ENCODE data around the gene VPS26B. TPM values are rescaled to one million over a fixed set of nuclear protein-coding genes. Genes with fewer than 3 reads are reported as not detected.
A peak's percentile ranks its signal among the peaks of the same experiment; 100 is the strongest.
"Not testable (repeated sequence)": the region's sequence is repeated elsewhere in the genome, so short reads cannot be mapped to it uniquely, and the experiment has no call there.

VPS26B gene
- total RNA-seq, result 36.4 TPM

GRCh38 chr11:134223836-134224709 is at the start of gene VPS26B, which contains the start of gene NCAPD3:
Gene VPS26B (plus strand): TSS chr11:134224671. CDS start chr11:134225123, 452 bp downstream.
Gene NCAPD3 (minus strand): TSS chr11:134223967. CDS start chr11:134223926, 41 bp downstream.
- ATAC-seq (peak; percentile 85), DNase-seq (ENCODE audit: low spot score) (peak; percentile 97)

- ATAC-seq, result no peak
- no peak for DNase-seq (ENCODE audit: low spot score)
Measured at GRCh38 chr11:134176284-134176683, 48.2 kb upstream of the VPS26B start.

GRCh38 chr11:134178032-134178674 is 46.3 kb upstream of the VPS26B start:
- ATAC-seq (peak; percentile 23), DNase-seq (ENCODE audit: low spot score) (no peak)

- ATAC-seq (no peak), DNase-seq (ENCODE audit: low spot score) (no peak)
Measured at GRCh38 chr11:134181707-134182106, 42.8 kb upstream of the VPS26B start.

GRCh38 chr11:134188092-134188491 is 36.4 kb upstream of the VPS26B start:
- not testable (repeated sequence) for DNase-seq (ENCODE audit: low spot score); ATAC-seq

GRCh38 chr11:134196756-134197155 is 27.7 kb upstream of the VPS26B start:
- ATAC-seq (no peak), DNase-seq (ENCODE audit: low spot score) (no peak)

DNA sequence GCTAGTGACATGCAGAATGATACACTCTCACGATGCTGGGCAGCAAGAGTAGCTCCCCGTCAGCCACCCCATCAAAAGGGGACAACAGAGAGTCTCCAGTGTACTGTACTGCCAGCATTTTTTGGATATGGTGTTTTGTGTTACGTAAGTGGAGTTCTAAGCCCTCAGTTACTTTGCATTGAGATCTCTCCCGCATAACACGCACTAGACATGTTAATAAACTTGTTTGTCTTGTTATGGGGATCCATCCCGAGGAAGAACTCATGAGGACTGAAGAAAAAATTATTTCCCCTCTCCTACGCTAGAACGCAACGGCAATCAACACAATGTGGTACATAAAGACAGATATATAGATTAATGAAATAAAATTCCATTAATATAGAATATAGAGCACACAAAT is 24.9 kb upstream of the VPS26B start:
- ATAC-seq (no peak), DNase-seq (ENCODE audit: low spot score) (no peak)

GRCh38 chr11:134200688-134201087 is 23.8 kb upstream of the VPS26B start:
- no peak for ATAC-seq

GRCh38 chr11:134202661-134203060 is 21.8 kb upstream of the VPS26B start:
- no peak for DNase-seq (ENCODE audit: low spot score)
- ATAC-seq, result no peak

More at GRCh38 chr11:134200688-134201087, 23.8 kb upstream of the VPS26B start:
- DNase-seq (ENCODE audit: low spot score), result no peak

- DNase-seq (ENCODE audit: low spot score) (no peak), ATAC-seq (no peak)
Measured at GRCh38 chr11:134205729-134206128, 18.7 kb upstream of the VPS26B start.

DNA sequence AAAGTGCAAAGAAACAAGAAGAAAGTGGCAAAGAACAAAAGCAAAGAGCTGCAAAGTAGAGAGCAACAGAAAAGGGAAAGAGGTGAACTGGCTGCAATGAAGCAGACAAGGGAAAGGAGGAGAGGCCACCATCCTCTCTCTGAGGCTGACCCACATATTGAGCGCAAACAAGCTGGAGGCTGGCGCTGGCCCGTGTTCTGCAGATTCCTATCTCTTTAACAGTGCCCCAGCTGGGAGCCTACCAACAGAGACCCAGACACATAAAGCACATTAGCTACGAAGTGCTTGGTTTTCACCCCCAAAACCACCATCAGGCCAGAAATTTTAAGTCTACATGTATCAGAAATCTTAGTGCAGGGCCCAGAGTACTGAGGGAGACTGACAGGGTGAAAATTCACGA is 18.3 kb upstream of the VPS26B start:
- no peak for DNase-seq (ENCODE audit: low spot score)
- ATAC-seq, result no peak

GRCh38 chr11:134207538-134208239 is 16.8 kb upstream of the VPS26B start:
- DNase-seq (ENCODE audit: low spot score) (no peak), ATAC-seq (peak; percentile 60)

- ATAC-seq, result no peak
- DNase-seq (ENCODE audit: low spot score), result no peak
Measured at GRCh38 chr11:134215836-134216235, 8.6 kb upstream of the VPS26B start.

GRCh38 chr11:134216816-134217215 is 7.7 kb upstream of the VPS26B start:
- ATAC-seq (no peak), DNase-seq (ENCODE audit: low spot score) (no peak)

DNA sequence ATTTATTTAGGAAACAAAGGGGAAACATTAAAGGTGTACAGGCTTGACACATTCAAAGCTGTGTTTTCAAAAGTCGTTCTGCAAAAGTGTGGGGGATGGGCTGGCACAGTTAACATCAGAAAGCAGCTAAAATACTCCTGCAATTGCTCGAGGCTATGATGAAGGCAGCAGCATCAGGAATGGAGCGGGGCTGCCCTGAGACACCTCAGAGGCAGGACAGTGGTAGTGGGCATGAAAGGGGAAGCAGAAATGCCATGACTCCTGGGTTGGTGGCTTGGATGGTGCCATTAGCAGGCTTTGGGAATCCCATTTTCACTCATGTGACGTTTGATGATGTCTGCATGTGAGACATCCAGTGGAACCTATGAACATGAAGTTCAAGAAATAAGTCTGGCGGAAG is 1.4 kb upstream of the VPS26B start:
- ATAC-seq, result no peak
- DNase-seq (ENCODE audit: low spot score), result no peak

DNA sequence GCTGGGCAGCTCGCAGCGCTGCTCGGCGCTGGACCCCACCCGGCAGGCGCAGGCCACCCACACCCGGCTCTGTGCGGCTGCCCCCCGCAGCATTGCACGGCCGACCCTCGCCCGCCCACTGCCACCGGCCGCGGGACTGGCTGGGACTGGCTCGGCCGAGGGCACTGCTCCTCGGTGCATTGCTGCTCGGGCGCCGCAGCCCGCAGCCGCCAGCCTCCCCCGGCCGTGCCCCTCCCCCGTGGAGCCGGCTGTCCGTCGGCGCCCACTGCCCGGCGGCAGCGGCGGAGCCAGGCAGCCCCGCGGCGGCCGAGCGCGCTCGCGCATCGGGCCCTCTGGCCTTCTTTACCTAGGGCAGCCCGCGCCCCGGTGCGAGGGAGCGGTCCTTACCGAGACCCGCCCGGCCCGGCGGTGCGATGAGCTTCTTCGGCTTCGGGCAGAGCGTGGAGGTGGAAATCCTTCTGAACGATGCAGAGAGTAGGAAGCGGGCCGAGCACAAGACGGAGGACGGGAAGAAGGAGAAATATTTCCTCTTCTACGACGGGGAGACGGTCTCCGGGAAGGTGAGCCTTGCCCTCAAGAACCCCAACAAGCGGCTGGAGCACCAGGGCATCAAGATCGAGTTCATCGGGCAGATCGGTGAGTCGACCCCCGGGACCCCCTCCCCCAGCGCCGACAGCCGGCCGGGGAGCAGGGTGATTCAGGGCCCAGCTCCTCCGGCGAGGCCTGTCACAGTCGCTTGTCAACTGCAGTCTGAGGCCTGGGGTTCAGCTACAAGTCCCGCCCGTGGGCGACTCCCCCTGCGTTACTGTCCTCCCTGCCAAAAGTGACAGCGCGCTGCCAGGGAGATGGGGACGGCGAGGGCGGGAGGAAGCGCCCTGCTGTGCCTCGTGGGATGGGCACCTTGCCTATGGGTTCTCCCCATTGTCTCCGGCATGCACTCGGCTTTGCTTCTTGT is 516 bp downstream of the VPS26B start:
- peak; percentile 75 for ATAC-seq
- DNase-seq (ENCODE audit: low spot score), result peak; percentile 92

DNA sequence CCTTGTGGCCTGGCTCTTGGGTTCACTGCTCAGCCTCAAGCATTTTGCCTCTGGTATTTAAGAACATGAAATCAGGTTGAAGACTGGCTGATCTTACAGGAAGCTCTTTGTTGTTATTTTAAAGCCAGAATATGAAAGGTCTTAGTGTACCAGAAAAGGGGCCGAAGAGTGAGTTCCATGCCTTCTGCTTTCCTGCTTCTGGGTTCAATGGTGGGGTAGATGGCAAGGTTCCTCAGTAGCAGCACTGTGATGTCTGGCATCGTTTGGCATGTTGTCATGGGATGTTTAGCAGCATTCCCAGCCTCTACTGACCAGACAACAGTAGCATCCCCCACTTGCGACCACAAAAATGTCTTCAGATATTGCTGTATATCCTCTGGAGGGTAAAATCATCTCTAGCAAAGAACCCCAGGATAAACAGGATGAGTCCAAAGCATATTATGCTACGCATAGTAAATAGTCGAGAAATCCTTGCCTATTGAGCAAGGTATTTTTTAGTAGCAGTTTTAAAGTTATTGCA is 2.4 kb downstream of the VPS26B start:
- ATAC-seq, result no peak
- no peak for DNase-seq (ENCODE audit: low spot score)

DNA sequence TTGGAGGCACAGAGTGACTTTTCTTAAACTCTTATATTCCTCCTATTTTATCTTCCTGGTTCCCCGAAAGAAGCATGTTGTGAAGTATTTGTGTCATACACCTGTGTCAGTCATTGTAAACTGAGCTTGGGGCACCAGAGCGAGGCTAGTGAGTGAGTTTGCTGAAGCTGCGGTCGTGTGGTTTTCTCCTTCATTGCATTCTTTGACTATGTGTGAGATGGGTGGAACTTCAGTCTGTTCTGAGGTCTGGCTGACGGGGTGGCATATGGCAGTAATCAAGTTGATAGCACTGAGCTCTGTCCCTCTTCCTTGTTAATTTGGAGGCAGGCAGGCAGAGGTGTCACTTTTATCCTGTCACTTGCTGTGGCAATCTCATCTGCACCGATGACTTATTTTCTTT is 4.2 kb downstream of the VPS26B start:
- no peak for ATAC-seq

DNA sequence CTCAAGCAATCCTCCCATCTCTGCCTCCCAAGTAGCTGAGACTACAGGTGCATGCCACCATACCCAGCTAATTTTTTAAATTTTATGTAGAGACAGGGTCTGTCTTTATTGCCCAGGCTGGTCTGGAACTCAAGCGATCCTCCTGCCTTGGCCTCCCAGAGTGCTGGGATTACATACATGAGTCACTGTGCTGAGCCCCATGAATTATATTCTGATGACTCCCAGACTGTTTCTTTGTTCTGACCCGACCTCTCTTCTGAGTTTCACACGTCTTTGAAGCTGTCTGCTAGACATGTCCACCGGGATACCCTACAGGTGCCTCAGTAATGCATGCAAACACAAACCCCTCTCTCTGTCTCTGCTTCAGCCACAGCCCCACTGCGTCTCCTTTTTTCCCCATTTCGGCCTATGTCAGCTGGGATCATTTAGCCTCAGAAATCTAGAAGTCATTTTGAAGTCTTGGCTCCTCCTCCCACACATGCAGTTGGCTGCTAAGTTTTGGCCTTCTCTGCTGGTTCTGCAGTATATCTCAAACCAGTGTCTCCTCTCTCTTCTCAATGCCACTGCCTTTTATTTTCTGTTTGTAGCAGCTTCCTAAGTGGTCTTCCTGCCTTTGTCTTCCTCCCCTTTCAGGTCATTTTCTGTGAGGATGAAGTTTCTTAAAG is 4.8 kb downstream of the VPS26B start:
- no peak for ATAC-seq

More for the DNA sequence above, 4.2 kb downstream of the VPS26B start:
- DNase-seq (ENCODE audit: low spot score), result no peak

More for the DNA sequence above, 4.8 kb downstream of the VPS26B start:
- DNase-seq (ENCODE audit: low spot score), result no peak

Measured in left lobe of liver (tissue), 2 donors.